Erythroblast (primary cell): Measurements from ENCODE around the gene PRUNE2.

Experiments used
- DNase-seq, 2 experiments: peaks; one replicate each; lab custom pipeline; 2025; lab: John Stamatoyannopoulos, UW
- GATA1 ChIP-seq: IDR thresholded peaks from 2 replicates; pipeline ENCODE4 v1.6.1; 2011; ENCODE audit warnings: low read depth, mild to moderate bottlenecking, control low read depth, low read length, moderate library complexity
- POLR2A ChIP-seq: IDR thresholded peaks from 2 replicates; pipeline ENCODE4 v1.6.1; 2011; ENCODE audit warnings: mild to moderate bottlenecking, low read length

PRUNE2 gene

GRCh38 chr9:76570826-76571225 is 335.1 kb downstream of the PRUNE2 start:
- DNase-seq = no peak
- TF ChIP-seq POLR2A = no peak
- no peak for TF ChIP-seq GATA1

DNA sequence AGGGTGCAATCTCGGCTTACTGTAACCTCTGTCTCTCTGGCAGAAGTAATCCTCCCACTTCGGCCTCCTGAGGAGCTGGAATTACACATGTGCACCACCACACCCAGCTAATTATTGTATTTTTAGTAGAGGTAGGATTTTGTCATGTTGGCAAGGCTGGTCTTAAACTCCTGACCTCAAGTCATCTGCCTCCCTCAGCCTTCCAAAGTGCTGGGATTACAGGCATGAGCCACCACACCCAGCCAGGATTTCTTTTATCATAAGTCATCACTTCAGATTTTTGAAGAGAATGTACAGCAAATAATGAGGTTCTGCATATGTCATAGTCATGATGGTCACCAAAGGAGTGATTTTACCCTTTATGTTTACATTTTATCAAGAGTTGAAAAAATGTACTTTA is 338.8 kb downstream of the PRUNE2 start:
- DNase-seq = no peak

GRCh38 chr9:76564297-76564696 is 341.6 kb downstream of the PRUNE2 start:
- DNase-seq = no peak
- no peak for TF ChIP-seq POLR2A

More for the DNA sequence above, 338.8 kb downstream of the PRUNE2 start:
- TF ChIP-seq POLR2A (no peak), GATA1 (no peak)

DNA sequence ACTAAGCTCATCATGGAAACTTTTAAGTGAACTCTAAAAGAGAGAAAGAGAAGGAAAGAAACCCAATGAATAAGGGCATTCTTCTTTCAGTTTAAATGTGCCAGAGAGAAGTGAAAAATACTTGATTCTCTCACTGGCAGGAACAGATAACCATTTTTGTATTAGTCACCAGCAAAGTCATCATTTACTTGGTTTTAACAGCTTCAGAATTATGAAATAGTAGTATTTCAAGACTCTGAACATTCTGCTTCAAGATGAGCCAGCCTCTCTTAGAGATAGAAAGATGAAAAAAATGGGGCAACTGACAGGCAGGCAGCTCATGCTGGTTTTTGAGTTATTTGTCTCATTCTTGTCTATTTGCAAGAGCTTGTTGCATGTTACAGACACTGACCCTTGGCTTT is 343.4 kb downstream of the PRUNE2 start:
- no peak for TF ChIP-seq GATA1
- TF ChIP-seq POLR2A = no peak
- peak; percentile 14 to 15 for DNase-seq

GRCh38 chr9:76561900-76562299 is 344.0 kb downstream of the PRUNE2 start:
- TF ChIP-seq GATA1 = no peak
- TF ChIP-seq POLR2A = no peak
- DNase-seq = no peak
